ENCODE measurements around the gene TEKT2.

GRCh38 chr1:36087233-36088123, 3.6 kb downstream of the TEKT2 start:
- TF ChIP-seq POLR2A (IDR thresholded peaks at IDR 0.05) (no peak), CTCF (IDR thresholded peaks at IDR 0.05) (no peak)
